ENCODE results near the gene EN2. TPM values are rescaled to one million over a fixed set of nuclear protein-coding genes. Genes with fewer than 3 reads are reported as not detected.
A peak's percentile ranks its signal among the peaks of the same experiment; 100 is the strongest.

EN2 gene
- total RNA-seq, 1 donor from 2014 or later, result under 0.01 TPM

DNA sequence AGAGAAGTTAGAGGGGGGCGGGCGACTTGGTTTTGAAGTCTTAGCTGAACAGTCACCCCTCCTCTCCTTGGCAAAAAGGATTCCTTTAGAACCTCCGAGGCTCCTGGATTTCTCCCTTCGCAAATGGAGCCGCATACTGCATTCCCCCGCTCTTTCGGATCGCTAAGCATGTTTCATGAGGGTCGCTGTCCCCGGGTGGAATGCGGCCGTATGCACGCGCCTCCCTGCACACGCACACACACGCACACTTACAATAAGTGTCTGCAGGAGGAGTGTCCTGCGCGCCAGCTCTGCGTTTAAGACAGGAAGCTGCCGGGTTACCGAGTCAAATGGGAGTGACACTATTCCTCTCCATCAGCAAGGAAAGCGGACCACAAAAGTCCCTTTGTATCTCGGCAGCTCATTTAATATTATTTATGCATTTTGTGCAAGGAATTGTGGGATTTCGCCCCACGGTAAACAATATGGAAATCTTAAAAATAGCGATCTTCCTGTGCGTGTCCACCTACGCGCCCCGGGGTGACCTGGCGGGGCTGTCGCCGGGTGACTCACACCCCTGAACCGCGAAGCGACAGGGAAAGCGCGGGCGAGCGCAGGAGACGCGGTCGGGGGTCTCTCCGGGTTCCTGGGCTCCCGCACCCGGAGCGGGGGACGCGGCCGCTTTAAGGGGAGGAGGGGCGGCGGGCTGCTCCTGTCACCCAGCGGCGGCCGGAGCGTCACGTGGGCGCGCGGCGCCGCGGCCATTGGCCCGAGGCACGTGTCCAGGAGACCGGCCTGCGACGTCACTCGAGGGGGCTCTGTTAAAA is 988 bp upstream of the EN2 start:
- Histone ChIP-seq H3K36me3 (ENCODE audit: control insufficient read depth in 3 of 3, insufficient read depth in 3 of 3, low read length in 3 of 3) (no peaks in the 10 kb centered on the region), H3K27me3 (ENCODE audit: control insufficient read depth in 3 of 3, insufficient read depth in 3 of 3, low read length in 3 of 3) (peaks cover 84 to 92% (median 90%) of the 10 kb centered on the region in 3 donors), H3K9me3 (ENCODE audit: control insufficient read depth in 3 of 3, low read length in 3 of 3) (no peaks in the 10 kb centered on the region), H3K4me1 (ENCODE audit: control insufficient read depth in 3 of 3, insufficient read depth in 3 of 3, low read length in 3 of 3) (peaks cover 24 to 45% (median 30%) of the 10 kb centered on the region in 3 donors), H3K27ac (ENCODE audit: low read depth, low read length) (no peak overlapping the region), H3K9ac (ENCODE audit: low read depth in 1 of 3, low read length in 3 of 3) (peak overlapping the region in 2 of 3 donors; percentile 59 to 74), H3K4me3 (ENCODE audit: low read length in 3 of 3) (peak overlapping the region; percentile 70 to 78 (median 76))

DNA sequence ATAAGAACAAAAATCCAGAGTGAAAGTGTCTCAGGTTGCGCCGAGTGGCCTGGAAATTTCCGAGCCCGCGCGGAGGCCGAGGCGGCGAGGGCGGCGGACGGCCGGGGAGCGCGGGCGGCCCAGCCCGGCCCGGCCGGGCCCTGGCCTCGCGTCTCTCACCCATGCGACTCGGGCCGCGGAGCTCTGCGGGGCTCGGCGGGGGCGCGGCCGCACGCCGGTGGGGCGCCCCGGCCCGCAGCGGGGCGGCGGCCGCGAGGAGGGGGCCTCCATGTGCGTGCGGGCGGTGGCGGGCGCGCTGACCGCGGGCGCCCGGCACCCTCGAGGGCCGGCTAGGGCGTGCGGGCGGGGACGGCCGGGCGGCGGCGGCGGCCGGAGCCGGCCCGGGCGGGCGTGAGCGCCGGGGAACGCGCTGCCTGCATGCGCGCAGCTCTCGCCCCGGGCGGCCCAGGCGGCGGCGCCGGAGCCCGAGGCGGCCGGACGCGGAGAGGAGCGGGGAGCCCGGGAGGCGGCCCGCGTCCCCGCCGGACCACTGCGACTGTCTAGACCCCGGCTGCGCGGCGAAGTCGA is 302 bp upstream of the EN2 start:
- Histone ChIP-seq H3K9ac (ENCODE audit: low read depth in 1 of 3, low read length in 3 of 3) (no peak overlapping the region), H3K36me3 (ENCODE audit: control insufficient read depth in 3 of 3, insufficient read depth in 3 of 3, low read length in 3 of 3) (no peaks in the 10 kb centered on the region), H3K27ac (ENCODE audit: low read depth, low read length) (no peak overlapping the region), H3K9me3 (ENCODE audit: control insufficient read depth in 3 of 3, low read length in 3 of 3) (no peaks in the 10 kb centered on the region), H3K4me1 (ENCODE audit: control insufficient read depth in 3 of 3, insufficient read depth in 3 of 3, low read length in 3 of 3) (peaks cover 24 to 45% (median 30%) of the 10 kb centered on the region in 3 donors), H3K27me3 (ENCODE audit: control insufficient read depth in 3 of 3, insufficient read depth in 3 of 3, low read length in 3 of 3) (peaks cover 85 to 93% (median 93%) of the 10 kb centered on the region in 3 donors), H3K4me3 (ENCODE audit: low read length in 3 of 3) (peak overlapping the region in 2 of 3 donors; percentile 76 to 78)

DNA sequence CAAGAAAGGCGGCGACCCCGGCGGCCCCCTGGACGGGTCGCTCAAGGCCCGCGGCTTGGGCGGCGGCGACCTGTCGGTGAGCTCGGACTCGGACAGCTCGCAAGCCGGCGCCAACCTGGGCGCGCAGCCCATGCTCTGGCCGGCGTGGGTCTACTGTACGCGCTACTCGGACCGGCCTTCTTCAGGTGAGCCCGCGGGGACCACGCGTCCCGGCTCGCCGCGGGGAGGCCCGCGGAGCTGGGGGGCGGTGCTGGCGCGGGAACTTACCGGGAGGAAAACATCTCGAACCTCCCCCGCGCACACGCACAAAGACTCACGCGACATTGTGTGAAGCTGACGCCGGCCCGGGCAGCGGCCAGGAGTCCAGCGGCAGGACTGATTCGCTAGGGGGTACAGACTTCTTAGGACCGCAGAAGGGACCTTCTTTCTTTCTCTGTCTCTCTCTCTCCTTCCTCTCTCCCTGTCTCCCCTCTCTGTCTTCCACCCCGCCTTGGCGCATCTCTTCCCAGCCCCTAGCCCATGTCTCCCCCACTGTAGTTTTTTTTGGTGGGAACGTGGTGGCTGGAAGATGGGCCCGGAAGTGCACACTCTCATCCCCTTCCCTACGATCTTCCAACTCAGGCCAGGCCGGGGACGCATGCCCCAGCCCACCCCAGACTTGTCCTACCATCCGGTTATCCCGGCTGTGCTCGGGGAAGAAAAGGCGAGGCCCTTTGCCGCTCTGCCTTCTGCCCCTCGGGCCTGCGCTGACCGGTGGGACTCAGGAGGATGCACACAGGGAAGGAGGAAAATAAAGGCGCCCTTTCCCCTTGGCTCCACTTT is 1.2 kb downstream of the EN2 start:
- no peak overlapping the region for H3K27ac ChIP-seq (ENCODE audit: low read depth, low read length)
- no peaks in the 10 kb centered on the region for H3K36me3 ChIP-seq (ENCODE audit: control insufficient read depth in 3 of 3, insufficient read depth in 3 of 3, low read length in 3 of 3)
- H3K4me3 ChIP-seq (ENCODE audit: low read length in 3 of 3), result peak overlapping the region in 1 of 3 donors; percentile 20
- peaks cover 84 to 90% (median 88%) of the 10 kb centered on the region in 3 donors for H3K27me3 ChIP-seq (ENCODE audit: control insufficient read depth in 3 of 3, insufficient read depth in 3 of 3, low read length in 3 of 3)
- H3K9me3 ChIP-seq (ENCODE audit: control insufficient read depth in 3 of 3, low read length in 3 of 3), result no peaks in the 10 kb centered on the region
- H3K4me1 ChIP-seq (ENCODE audit: control insufficient read depth in 3 of 3, insufficient read depth in 3 of 3, low read length in 3 of 3), result peaks cover 23 to 42% (median 27%) of the 10 kb centered on the region in 3 donors
- H3K9ac ChIP-seq (ENCODE audit: low read depth in 1 of 3, low read length in 3 of 3), result no peak overlapping the region

DNA sequence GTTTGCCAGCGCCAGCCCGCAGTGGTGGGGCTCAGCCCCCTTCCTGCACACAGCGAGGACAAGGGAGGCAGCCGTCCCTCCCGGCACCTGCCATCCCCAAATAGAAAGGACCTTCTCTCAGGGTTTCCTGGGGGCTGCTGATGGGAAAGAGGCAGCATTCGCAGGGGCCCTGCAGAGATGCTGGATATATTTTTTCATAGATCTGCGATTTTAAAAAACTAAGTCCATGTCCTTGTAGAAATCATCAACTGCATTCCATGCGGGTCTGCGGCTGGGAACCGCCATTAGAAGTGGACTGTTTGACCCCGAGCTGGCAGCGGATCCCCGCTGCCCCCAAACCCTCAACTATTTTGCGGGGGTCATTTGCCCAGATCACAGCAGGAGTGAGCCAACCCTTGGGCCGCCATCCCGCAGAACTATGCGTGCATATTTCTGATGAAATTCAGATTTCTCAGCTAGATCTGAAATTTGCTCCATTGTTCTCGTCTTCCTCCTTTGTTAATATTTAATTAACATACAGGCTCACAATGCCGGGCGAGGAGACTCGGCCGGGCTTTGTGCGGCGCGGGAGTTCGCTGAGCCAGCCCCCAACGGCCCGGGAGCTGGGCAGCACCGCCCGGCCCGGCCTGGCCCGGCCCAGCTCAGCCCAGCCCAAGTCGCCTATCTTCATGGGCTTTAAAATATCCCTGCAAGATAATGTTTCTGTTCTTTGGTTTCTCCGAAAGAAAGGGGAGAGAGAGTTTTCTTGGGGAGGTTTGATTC is 2.0 kb downstream of the EN2 start:
- Histone ChIP-seq H3K4me1 (ENCODE audit: control insufficient read depth in 3 of 3, insufficient read depth in 3 of 3, low read length in 3 of 3) (peaks cover 15 to 34% (median 20%) of the 10 kb centered on the region in 3 donors), H3K27me3 (ENCODE audit: control insufficient read depth in 3 of 3, insufficient read depth in 3 of 3, low read length in 3 of 3) (peaks cover 84 to 89% (median 87%) of the 10 kb centered on the region in 3 donors), H3K27ac (ENCODE audit: low read depth, low read length) (no peak overlapping the region), H3K36me3 (ENCODE audit: control insufficient read depth in 3 of 3, insufficient read depth in 3 of 3, low read length in 3 of 3) (no peaks in the 10 kb centered on the region), H3K9ac (ENCODE audit: low read depth in 1 of 3, low read length in 3 of 3) (no peak overlapping the region), H3K4me3 (ENCODE audit: low read length in 3 of 3) (no peak overlapping the region), H3K9me3 (ENCODE audit: control insufficient read depth in 3 of 3, low read length in 3 of 3) (no peaks in the 10 kb centered on the region)

DNA sequence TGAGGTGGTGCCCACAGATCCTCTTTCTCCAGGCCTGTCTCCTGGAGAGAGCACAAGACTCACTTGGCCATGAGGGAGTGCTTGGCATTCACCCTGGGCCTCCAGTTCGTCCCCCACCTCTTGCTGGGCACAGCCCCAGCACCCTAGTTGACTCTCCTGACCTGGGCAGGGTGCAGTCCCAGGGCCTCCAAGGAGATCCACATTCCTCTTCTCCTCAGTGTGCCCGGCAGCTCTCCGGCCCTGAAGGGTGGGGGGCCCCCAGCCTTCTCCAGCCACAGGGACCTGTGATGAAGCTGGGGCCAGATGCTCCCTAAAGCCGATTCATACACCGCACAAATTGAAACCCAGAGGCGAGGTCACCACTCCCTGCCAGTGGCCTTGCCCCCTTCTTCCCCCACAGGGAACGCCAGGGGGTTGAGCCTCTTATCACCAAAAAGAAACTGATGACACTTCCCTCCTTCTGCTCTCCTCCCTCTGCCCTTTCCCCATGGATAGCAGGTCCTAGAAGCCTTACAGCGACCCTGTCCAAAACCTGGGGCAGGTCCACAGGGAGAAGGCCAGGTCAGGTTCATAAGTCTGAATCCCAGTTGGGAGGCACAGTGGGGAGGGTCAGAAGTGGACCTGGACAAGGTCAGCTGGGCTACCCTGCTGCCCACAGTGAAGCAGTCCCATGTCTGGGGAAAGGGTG is 3.1 kb downstream of the EN2 start:
- Histone ChIP-seq H3K9me3 (ENCODE audit: control insufficient read depth in 3 of 3, low read length in 3 of 3) (no peaks in the 10 kb centered on the region), H3K4me3 (ENCODE audit: low read length in 3 of 3) (no peak overlapping the region), H3K27ac (ENCODE audit: low read depth, low read length) (no peak overlapping the region), H3K27me3 (ENCODE audit: control insufficient read depth in 3 of 3, insufficient read depth in 3 of 3, low read length in 3 of 3) (peaks cover 84 to 89% (median 87%) of the 10 kb centered on the region in 3 donors), H3K36me3 (ENCODE audit: control insufficient read depth in 3 of 3, insufficient read depth in 3 of 3, low read length in 3 of 3) (no peaks in the 10 kb centered on the region), H3K4me1 (ENCODE audit: control insufficient read depth in 3 of 3, insufficient read depth in 3 of 3, low read length in 3 of 3) (peaks cover 14 to 27% (median 17%) of the 10 kb centered on the region in 3 donors), H3K9ac (ENCODE audit: low read depth in 1 of 3, low read length in 3 of 3) (no peak overlapping the region)

DNA sequence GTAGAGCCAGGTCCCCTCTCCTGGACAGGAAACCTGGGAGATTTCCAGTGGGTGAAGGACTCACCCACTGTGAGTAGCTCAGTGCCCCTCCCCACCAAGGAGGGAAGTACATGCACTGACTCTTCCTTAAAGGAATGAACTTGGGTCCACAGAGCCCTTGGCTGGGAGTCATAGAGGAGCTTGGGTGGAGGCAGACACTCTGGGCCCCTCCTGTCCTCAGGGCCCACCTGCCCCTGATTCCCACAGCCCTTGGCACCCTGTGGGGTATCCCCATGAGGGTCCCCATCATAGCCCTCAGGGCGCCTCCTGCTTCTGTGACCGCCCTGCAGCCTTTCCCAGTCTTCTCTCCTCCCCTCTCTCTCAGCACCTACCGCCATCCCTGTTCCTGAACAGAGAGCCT is 3.7 kb downstream of the EN2 start:
- Histone ChIP-seq H3K9me3 (ENCODE audit: control insufficient read depth in 3 of 3, low read length in 3 of 3) (no peaks in the 10 kb centered on the region), H3K27me3 (ENCODE audit: control insufficient read depth in 3 of 3, insufficient read depth in 3 of 3, low read length in 3 of 3) (peaks cover 84 to 89% (median 87%) of the 10 kb centered on the region in 3 donors), H3K4me3 (ENCODE audit: low read length in 3 of 3) (no peak overlapping the region), H3K27ac (ENCODE audit: low read depth, low read length) (no peak overlapping the region), H3K9ac (ENCODE audit: low read depth in 1 of 3, low read length in 3 of 3) (no peak overlapping the region), H3K4me1 (ENCODE audit: control insufficient read depth in 3 of 3, insufficient read depth in 3 of 3, low read length in 3 of 3) (peaks cover 14 to 25% (median 15%) of the 10 kb centered on the region in 3 donors), H3K36me3 (ENCODE audit: control insufficient read depth in 3 of 3, insufficient read depth in 3 of 3, low read length in 3 of 3) (no peaks in the 10 kb centered on the region)

DNA sequence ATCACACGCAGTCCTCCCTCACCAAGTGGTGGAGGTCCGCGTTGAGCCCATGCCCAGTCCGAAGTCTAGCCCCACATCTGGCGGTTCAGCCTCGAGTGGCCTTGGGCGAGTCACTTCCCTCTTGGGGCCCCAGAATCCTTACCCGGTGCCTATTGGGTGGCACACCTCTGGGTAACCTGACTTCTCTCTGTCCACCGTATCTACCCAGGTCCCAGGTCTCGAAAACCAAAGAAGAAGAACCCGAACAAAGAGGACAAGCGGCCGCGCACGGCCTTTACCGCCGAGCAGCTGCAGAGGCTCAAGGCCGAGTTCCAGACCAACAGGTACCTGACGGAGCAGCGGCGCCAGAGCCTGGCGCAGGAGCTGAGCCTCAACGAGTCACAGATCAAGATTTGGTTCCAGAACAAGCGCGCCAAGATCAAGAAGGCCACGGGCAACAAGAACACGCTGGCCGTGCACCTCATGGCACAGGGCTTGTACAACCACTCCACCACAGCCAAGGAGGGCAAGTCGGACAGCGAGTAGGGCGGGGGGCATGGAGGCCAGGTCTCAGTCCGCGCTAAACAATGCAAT is 4.3 kb downstream of the EN2 start:
- Histone ChIP-seq H3K27ac (ENCODE audit: low read depth, low read length) (no peak overlapping the region), H3K9me3 (ENCODE audit: control insufficient read depth in 3 of 3, low read length in 3 of 3) (no peaks in the 10 kb centered on the region), H3K4me1 (ENCODE audit: control insufficient read depth in 3 of 3, insufficient read depth in 3 of 3, low read length in 3 of 3) (peaks cover 10 to 24% (median 12%) of the 10 kb centered on the region in 3 donors), H3K36me3 (ENCODE audit: control insufficient read depth in 3 of 3, insufficient read depth in 3 of 3, low read length in 3 of 3) (no peaks in the 10 kb centered on the region), H3K9ac (ENCODE audit: low read depth in 1 of 3, low read length in 3 of 3) (no peak overlapping the region), H3K4me3 (ENCODE audit: low read length in 3 of 3) (no peak overlapping the region), H3K27me3 (ENCODE audit: control insufficient read depth in 3 of 3, insufficient read depth in 3 of 3, low read length in 3 of 3) (peaks cover 85 to 90% (median 88%) of the 10 kb centered on the region in 3 donors)

DNA sequence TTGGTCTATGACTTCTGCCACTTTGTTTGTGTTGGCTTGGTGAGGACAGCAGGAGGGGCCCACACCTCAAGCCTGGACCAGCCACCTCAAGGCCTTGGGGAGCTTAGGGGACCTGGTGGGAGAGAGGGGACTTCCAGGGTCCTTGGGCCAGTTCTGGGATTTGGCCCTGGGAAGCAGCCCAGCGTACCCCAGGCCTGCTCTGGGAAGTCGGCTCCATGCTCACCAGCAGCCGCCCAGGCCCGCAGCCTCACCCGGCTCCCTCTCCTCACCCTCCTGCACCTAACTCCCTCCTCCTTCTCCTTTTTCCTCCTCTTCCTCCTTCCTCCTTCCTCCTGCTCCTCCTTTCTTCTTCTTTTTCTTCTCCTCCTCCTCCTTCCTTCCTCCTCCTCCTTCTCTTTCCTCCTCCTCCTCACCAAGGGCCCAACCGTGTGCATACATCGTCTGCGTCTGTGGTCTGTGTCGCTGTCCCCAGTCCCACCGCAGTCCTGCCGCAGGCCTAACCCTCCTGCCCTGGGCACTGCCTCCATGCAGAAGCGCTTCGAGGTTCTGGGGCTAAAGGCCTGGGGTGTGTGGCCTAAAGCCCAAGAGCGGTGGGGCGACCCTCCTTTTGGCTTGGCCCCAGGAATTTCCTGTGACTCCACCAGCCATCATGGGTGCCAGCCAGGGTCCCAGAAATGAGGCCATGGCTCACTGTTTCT is 5.3 kb downstream of the EN2 start:
- no peaks in the 10 kb centered on the region for H3K36me3 ChIP-seq (ENCODE audit: control insufficient read depth in 3 of 3, insufficient read depth in 3 of 3, low read length in 3 of 3)
- H3K9me3 ChIP-seq (ENCODE audit: control insufficient read depth in 3 of 3, low read length in 3 of 3), result no peaks in the 10 kb centered on the region
- peaks cover 88 to 95% (median 91%) of the 10 kb centered on the region in 3 donors for H3K27me3 ChIP-seq (ENCODE audit: control insufficient read depth in 3 of 3, insufficient read depth in 3 of 3, low read length in 3 of 3)
- H3K9ac ChIP-seq (ENCODE audit: low read depth in 1 of 3, low read length in 3 of 3), result no peak overlapping the region
- peaks cover 10 to 22% (median 15%) of the 10 kb centered on the region in 3 donors for H3K4me1 ChIP-seq (ENCODE audit: control insufficient read depth in 3 of 3, insufficient read depth in 3 of 3, low read length in 3 of 3)
- H3K4me3 ChIP-seq (ENCODE audit: low read length in 3 of 3), result no peak overlapping the region
- H3K27ac ChIP-seq (ENCODE audit: low read depth, low read length), result no peak overlapping the region
